HK-2 (cell line): ENCODE data around the gene OCRL.
A peak's percentile ranks its signal among the peaks of the same experiment; 100 is the strongest.
"Not testable (repeated sequence)": the region's sequence is repeated elsewhere in the genome, so short reads cannot be mapped to it uniquely, and the experiment has no call there.

Source experiments
- DNase-seq: peaks from one replicate; pipeline ENCODE4 v3.0.0-alpha.2; 2018; ENCODE audit not compliant: unreplicated experiment

Gene OCRL

DNA sequence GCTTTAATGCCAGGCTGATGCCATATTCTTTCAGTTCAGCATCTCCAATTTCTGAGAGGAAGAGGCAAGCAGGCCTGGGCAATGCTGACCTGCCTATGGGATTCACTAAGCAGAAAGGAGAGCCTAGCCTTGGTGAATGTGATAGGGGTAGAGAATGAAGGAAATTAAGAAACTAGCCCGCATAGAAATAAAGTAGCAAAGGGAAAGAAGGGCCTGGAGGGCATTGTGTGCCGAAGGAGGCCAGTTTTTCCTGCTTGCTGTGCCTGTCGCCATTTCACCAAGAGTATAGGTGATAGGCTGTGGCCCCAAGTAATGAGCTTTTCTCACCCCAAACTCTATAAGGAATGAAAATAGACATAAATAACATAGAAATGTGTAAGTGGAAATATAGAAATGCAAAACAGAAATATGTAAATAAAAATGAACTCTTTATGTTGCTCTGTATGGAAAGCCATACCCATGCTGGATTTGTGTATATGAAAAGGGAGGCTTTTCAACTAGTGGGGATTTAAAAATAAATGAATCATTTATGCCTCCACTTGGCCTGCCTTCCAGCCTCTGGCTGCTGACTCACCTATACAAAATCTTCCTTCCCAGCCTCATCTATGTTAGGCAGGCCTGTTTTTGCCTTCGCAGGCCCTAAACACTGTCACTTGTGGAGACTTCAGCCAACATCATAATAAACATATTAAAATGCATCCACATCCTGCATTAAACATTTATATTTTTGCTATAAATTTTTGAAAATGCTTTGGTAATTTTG, 5.1 kb upstream of the OCRL start:
- DNase-seq = no peak

DNA sequence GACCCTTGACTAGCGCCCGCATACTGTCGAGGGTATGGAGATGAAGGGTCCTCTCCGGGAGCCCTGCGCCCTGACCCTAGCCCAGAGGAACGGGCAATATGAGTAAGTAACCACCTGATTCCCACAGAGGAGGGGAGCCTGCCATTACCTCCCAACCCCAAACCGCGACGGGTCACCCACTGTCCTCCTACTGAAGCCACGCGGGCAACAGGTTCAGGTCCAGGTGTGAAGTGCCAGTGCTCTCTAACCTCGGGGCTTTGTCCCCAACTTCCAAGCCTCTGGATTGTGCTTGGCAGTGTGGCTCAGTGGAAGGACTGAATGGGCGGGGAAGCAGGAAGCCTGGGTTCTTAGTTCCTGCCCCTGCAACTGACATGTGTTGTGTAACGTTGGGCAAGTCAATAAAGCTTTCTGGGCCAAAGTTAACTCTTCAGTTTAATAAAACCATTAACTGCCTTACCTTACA, 694 bp downstream of the OCRL start:
- DNase-seq = peak; percentile 21

DNA sequence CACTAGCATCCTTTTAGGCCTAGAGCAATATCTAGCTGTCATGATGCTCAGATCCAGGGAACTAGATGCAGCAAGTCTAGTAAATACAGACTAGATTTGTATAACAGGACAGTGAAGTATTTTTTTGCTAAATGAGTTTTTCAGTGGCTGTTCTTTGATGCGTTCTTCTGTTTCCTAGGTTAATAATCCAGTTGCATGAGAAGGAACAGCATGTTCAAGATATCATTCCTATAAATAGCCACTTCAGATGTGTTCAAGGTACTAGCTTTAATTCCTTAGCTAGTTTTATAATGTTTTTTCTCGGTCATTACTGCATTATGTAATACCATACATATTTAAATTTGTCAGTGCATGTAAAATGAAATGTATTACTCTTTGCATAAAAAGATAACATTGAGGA, 4.7 kb downstream of the OCRL start:
- DNase-seq = no peak

DNA sequence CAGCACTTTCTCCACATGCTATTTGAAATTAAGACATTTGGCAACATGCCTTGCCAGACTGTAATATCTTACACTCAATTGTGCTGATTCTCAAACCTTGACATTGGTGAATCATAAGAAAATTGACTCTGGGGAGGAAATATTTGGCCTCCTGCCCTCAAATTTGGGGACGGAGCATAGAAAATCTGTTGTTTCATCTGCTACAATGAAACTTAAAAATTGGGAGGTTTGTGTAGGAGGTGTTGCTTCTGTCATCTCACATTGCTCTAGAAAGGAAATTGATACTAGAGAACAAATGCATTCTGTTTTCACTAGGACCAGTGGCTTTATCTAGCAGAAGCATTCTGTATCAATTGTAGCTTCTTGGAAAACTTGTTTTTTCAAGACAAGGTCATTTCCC, 5.3 kb downstream of the OCRL start:
- DNase-seq = no peak

DNA sequence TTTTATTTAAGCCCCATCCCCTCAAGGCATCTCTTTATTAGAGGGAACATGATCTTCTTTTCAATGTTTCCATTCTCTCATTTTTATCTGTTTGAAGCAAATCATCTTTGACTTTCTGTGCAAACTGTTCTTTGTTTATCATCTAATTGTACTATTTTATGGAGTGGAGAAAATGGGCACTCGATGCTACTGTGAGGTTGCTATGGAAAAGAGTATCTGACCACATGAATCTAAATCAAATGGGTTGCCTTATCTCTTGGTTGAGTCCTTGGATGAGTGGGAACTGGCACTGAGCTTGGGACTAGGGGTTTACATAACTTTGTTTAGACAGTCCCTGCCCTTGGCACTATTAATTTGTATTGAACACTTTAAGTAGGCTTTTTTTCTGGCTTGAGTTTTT, 9.1 kb downstream of the OCRL start:
- no peak for DNase-seq

DNA sequence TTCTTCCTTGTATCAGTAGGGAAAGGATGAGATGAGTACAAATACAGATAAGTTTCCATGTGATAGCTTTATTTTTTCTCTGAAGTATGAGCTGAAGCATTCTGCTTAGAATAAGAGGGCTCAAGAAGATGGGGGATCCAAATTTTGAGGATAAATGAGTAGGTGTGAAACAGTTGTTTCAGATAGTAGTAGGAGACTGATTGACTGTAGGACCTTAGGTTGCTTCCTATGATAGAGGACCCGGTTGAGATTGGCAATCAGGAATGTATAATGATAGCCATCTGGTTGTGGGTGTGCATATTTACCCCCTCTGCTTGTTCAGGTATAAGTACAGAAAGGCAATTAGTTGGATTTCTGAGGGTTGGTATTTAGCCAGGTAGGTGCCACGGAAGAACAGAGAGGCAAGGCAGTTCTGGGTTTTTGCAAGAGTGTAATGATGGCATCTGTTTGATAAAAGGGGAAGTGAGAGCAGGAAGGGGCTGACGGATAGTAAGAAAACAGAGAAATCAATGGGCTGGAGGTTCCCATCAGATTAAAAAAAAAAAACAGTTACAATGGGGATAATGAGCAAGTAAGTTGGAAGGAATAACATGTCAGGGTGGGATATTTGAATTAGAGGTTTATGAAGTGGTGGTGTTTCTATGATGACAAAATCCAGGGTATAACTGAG, 13.7 kb downstream of the OCRL start:
- DNase-seq = no peak

DNA sequence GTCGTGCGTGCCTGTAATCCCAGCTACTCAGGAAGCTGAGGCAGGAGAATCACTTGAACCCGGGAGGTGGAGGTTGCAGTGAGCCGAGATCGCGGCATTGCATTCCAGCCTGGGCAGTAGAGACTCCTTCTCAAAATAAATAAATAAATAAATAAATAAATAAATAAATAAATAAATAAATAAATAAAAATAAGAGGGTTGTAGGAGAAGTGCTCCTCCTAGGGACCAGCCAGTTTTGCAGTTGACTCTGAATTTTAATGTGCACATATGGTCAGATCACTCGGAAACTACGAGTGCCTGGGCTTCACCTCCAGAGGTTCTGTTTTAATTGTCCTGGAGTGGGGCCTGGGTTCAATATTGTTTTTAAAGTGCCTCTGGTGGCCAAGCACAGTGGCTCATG, 14.8 kb downstream of the OCRL start:
- DNase-seq = not testable (repeated sequence)

DNA sequence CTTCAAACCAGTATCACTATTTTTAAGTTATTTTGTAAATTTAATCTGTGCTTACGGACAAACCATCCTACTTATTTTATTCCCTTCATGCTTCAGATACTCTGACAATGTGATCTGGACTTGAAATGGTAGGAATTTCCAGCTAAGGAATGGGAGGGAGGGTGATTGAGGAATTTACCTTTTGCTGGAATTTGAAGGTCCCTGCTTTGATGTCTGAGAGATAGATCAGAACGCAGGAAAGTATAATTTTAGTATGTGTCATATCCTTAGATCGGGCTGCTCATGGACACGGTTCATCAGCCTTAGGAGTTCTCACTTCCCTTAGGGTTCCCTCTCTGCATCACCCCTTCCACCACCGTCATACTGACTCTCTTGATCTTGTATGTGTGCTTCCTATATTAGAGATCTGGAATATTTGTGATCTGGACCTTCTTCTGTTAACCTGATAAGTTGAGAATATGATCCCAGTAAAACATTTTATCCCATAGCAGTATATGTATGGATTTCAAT, 16.8 kb downstream of the OCRL start:
- peak; percentile 3 for DNase-seq

DNA sequence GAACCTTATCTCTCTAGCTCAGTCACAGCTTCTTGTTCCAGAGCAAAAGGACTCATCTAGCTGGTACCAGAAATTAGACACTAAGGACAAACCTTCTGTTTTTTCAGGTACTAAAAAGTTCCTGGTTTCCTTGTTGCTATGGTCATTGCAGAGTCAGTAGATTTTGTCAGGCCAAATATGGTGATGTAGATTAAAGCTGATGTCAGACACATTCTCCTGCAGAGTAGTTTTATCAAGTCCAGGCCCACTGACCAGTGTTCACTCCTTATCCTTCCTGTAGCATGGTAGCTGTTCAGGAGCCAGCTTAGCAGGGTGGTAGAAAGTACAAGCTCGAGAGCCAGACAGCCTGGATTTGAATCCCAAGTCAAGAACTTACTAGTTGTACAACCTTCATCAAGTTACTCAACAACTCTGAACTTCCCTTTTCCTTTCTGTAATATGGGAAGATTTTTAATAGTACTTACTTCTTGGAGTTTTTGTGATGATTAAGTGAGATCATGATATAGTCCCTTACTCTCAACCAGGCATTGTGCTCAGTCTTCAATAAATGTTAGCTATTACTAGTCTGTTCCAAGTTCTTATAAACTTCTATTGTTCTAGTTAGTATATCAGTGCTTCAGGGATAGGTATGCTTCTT, 17.9 kb downstream of the OCRL start:
- no peak for DNase-seq

DNA sequence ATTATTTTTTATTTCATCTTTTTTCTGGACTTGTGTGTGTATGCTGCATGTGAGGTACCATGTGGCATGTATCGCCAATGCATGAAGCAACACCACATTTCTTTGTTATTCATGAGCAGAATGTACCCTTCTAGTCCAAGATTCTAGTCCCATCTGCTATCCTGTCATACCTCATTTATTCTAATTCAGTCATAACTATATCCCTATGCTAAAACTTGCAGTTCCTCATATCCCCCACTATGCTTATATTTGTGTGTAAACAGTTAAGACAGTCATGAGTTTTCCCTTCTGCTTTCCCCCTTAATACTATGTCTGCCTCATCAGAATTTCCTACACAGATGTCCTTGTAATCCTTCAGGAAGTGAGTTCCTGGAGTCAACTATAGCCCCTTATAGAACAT, 19.7 kb downstream of the OCRL start:
- DNase-seq = no peak

DNA sequence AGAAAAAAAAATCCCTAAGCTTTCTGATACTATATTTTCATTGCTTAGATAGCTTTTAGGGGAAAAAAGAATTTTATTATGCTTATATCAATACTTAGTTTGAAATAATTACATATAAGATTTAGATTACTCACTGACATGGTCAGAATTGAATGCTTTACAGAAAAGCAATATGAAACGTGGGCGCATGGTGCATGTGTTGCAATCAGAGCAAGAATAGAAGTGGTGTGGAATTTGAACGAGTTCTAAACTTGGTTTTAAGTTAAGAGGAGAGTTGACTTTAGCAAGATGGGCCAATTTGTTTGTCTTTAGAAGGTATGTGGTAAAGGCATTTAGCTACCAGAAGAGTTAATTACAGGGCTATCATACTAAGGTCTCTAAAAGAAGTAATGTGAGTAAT, 21.4 kb downstream of the OCRL start:
- no peak for DNase-seq

DNA sequence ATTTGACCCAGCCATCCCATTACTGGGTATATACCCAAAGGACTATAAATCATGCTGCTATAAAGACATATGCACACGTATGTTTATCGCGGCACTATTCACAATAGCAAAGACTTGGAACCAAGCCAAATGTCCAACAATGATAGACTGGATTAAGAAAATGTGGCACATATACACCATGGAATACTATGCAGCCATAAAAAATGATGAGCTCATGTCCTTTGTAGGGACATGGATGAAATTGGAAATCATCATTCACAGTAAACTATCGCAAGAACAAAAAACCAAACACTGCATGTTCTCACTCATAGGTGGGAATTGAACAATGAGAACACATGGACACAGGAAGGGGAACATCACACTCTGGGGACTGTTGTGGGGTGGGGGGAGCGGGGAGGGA, 24.3 kb downstream of the OCRL start:
- DNase-seq = not testable (repeated sequence)

DNA sequence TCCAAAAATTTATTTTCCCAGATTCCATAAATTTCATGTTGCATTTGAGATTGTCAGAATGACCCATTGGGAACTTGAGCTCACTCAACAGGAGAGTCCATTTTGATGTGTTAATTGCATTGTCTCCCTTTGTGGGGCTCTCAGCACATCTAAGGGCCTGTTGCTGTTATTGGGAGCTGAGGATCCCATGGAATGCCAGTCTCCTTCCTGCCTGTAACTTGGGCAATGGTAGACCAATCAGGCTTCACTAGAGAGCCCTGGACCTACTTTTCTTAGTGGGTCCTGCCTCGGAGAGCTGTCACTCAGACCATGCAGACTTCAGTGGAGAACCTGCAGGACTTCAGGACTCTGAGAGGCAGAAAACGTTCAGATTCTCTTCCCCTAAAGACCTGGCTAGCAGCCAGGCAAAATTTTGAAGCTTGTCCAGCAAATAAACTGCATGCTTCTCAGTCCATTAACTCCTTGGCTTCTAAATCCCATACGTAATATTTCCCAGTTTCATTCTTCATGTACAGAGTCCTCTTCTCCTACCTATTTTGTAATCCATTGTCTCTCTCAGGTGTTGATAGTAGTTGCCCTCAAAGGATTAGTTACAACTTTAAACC, 25.1 kb downstream of the OCRL start:
- no peak for DNase-seq

DNA sequence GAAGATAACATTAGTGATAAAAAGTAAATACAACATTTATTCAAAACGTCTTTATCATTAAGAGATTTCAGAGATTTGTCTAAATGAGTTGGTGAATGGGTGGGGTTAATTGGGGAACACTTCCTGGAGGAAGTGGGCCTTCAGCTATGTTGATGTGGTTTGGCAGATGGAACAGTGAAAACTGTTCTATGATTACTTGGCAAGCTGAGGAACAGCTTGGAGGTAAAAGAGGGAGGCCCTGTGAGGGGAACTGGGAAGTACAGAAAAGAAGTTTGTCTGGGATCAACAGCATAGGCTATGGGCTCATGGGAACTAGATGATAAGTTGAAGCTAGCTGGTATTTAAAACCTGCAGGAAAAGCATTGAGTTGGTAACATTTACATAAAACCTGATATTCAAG, 26.0 kb downstream of the OCRL start:
- no peak for DNase-seq

DNA sequence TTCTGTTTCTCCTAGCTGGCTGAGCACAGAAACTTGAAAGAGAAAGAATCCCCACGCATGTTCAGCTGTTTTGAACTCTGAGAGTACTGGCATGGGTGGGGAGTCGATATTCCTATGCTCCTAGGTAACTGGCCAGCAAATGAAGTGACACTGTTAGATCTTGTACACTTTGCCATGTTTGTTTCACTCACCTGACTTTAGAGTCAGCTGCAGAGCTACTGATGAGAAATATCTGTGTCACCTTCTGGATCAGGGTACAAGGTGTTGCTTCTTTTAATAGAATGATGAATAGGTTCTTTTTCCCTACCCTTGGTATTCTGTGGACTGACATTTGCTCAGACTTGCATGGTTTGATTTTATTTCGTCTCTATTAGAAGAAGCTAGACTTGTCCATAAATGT, 28.3 kb downstream of the OCRL start:
- DNase-seq = no peak

DNA sequence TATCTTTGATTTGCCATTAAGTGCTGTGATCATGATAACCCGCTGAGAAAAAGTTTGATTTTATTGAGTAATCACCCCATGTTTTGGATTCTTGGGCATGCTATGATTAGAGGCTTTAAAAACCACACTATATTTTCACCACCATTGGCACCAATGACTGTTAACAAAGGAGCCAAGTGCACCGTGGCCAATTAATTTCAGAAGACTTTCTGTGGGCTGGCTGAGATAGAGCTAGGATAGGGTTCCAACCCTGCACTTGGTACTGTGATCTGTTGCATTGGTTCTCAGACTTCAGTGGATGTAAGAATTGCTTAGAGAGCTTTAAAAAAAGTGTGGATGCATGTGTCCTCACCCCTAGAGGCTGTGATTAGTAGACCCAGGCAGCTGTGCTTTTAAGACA, 32.4 kb downstream of the OCRL start:
- no peak for DNase-seq

DNA sequence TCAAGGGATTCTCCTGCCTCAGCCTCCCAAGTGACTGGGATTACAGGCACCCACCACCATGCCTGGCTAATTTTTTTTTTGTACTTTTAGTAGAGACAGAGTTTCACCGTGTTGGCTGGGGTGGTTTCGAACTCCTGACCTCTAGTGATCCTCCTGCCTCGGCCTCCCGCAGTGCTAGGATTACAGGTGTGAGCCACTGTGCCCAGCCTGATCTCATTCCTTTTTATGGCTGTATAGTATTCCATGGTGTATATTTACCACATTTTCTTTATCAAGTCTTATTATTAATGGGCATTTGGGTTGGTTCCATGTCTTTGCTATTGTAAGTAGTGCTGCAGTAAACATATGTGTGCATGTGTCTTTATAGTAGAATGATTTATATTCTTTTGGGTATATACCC, 33.6 kb downstream of the OCRL start:
- DNase-seq = not testable (repeated sequence)

DNA sequence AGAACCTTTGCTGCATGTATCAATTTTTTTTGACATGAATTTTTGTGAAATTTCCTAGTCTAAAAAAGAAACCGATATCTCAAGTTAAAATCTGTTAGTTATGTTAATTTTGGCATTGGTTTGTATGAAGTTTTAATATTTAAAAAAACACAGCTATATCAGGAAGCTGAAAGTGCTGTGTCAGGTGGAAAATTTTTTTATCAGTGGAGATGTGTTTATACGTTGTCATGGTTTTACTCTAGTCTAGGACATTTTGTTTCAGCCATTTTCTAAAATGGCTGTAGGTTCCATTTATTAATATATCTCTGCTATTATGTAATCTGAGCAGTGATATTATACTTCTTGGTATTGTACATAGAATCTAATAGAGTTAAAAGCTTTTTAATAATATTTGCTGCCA, 34.2 kb downstream of the OCRL start:
- DNase-seq = no peak

DNA sequence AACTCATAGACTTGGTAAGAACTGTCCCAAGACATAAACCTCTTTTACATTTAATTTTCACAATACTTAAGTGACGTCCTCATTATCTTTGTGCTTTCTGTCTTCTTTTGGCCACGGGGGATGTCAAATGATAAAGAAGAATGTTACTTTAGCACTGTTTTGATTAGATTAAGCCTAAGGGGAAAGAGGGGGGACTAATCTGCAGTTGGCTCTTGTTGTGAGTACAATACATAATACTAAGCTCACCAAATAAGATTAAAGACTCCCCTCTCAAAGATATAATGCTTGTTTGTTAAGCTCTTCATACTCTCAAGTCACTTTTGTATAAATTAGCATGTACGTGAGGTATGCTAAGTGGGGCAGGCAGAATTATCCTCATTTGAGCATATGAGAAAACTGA, 36.5 kb downstream of the OCRL start:
- no peak for DNase-seq

DNA sequence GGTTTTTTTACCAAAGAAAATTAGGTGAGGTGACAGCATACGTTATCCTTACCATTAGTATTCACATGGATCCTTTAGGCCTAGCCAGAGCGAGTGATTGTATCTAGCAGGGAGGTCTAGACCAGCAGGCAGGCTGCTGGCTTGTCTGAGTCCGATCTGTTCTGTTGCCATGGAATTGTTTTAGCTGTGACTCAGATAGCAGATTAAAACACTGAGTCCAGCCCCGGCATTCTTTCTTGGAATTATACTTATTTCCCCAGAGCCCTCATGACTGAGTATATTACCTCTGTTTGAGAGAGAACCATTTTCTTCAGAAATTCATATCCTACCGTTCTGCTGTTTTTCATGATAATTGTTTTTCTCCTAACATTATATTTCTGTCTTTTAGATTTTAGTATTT, 37.4 kb downstream of the OCRL start:
- no peak for DNase-seq

DNA sequence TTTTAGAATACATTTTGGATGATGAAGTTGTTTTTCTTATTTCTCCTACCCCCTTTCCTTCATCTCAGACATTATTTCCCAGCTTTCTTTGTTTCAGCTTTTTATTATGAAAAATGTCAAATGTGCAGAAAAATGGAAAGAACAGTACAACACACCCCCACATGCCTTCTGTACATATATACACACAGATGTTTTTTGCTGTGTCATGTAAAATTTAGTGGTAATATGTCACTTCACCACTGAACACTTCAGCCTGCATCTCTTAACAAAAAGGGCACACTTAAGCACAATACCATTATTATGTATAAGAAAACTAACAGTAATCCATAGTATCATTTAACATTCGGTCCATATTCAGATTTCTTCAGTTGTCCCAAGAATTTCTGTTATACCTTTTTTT, 37.8 kb downstream of the OCRL start:
- no peak for DNase-seq

DNA sequence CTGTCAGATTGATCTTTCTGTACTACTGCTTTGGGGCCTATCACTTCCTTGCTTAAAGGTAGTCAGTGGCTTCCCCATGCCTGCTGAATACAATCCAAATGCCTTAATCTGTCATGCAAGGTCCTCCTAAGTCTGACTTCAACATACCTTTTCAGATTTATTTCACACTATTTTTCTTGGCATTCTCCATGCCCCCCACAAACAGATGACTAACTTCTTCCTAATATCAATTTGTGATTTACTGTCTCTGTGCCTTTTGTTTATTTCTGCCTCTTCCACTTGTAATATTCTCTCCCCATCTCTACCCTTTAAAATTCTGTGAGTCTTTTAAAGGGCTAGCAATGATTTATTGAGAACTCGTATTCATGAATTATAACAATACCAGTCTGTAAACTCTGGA, 41.8 kb downstream of the OCRL start:
- DNase-seq = no peak

DNA sequence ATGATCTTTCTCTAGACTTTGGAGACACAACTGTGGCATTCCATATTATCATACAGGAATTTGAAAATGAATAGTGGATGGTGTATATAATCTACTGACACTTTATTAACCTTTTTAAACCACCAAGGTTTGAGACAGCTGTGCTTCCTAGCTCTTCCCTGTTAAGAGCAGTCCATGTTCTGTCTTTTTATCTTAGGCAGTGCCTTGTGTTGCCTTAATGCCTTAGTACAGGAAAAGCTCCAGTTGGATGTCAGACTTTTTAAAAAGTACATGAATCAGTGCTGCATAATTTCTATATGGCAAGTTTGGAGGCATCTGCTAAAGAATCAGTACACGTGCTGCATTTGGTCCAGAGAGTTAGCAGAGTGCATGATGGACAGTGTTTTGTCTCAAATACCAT, 45.1 kb downstream of the OCRL start:
- DNase-seq = no peak
